Fibroblast of lung (primary cell): Measurements from ENCODE around the gene ZNF385D. TPM values are rescaled to one million over a fixed set of nuclear protein-coding genes. Genes with fewer than 3 reads are reported as not detected.
A peak's percentile ranks its signal among the peaks of the same experiment; 100 is the strongest.

Experiments used
- DNase-seq, 2 donors: peaks; one replicate each; pipeline versions ENCODE4 v3.0.0 to v3.0.0-alpha.2; 2010; ENCODE audit warnings: low read depth in 2 of 2
- H2AFZ ChIP-seq: 2 replicates; pipeline ENCODE4 v1.5.1; 2012; ENCODE audit warnings: low read length, control low read depth, inconsistent platforms
- H3K27ac ChIP-seq: 2 replicates; pipeline ENCODE4 v1.5.1; 2011; ENCODE audit warnings: low read length, control low read depth; ENCODE audit not compliant: insufficient read depth
- H3K27me3 ChIP-seq: 2 replicates; pipeline ENCODE4 v1.5.1; 2011; ENCODE audit warnings: mild to moderate bottlenecking, low read length; ENCODE audit not compliant: control insufficient read depth, insufficient read depth
- H3K36me3 ChIP-seq: 2 replicates; pipeline ENCODE4 v1.5.1; 2011; ENCODE audit warnings: low read length; ENCODE audit not compliant: control insufficient read depth, insufficient read depth
- H3K4me1 ChIP-seq: 2 replicates; pipeline ENCODE4 v1.5.1; 2011; ENCODE audit warnings: low read length; ENCODE audit not compliant: control insufficient read depth, insufficient read depth; ENCODE audit errors: extremely low read depth
- H3K4me2 ChIP-seq: 2 replicates; pipeline ENCODE4 v1.5.1; 2011; ENCODE audit warnings: low read length, control low read depth; ENCODE audit not compliant: insufficient read depth; ENCODE audit errors: extremely low read depth
- H3K4me3 ChIP-seq, 4 experiments: fragments of 200-600 bp in 1 of 4; sonication (generic) in 1 of 4; replicated peaks in 1 of 4; 2 replicates each; pipeline ENCODE4 v1.5.1; 2011 to 2016; ENCODE audit warnings: low read length in 4 of 4, low read depth in 3 of 4, mild to moderate bottlenecking in 3 of 4, control low read depth in 2 of 4, inconsistent platforms in 1 of 4, mixed read lengths in 1 of 4; ENCODE audit not compliant: insufficient read depth in 1 of 4; ENCODE audit errors: control extremely low read depth in 1 of 4
- H3K79me2 ChIP-seq: 2 replicates; pipeline ENCODE4 v1.5.1; 2012; ENCODE audit warnings: mild to moderate bottlenecking, low read length, inconsistent platforms; ENCODE audit not compliant: control insufficient read depth, insufficient read depth
- H3K9ac ChIP-seq: 2 replicates; pipeline ENCODE4 v1.5.1; 2011; ENCODE audit warnings: mild to moderate bottlenecking, low read length, control low read depth; ENCODE audit not compliant: insufficient read depth
- H3K9me3 ChIP-seq: 2 replicates; pipeline ENCODE4 v1.5.1; 2012; ENCODE audit warnings: low read depth, low read length; ENCODE audit not compliant: control insufficient read depth, insufficient read depth
- H4K20me1 ChIP-seq: 2 replicates; pipeline ENCODE4 v1.5.1; 2011; ENCODE audit warnings: low read length; ENCODE audit not compliant: control insufficient read depth, insufficient read depth; ENCODE audit errors: extremely low read depth
- CTCF ChIP-seq, 2 donors: IDR thresholded peaks in 1 of 2; conservative IDR thresholded peaks in 1 of 2; 1 replicate in 1 of 2; 2 replicates in 1 of 2; pipeline ENCODE4 v1.5.1; 2011 to 2012; ENCODE audit warnings: low read length in 2 of 2, control low read depth in 1 of 2, inconsistent platforms in 1 of 2, low read depth in 1 of 2, mild to moderate bottlenecking in 1 of 2
- EZH2 ChIP-seq: IDR thresholded peaks from 2 replicates; pipeline ENCODE4 v1.5.1; 2012; ENCODE audit warnings: low read length, control low read depth, mild to moderate bottlenecking; ENCODE audit errors: missing control alignments
- polyA plus RNA-seq, 2 donors: library from polyadenylated mRNA; depleted of rRNA in 1 of 2; stranded (reverse) in 1 of 2; unstranded in 1 of 2; fragments of >200 nt; gene quantifications; 2 replicates each; pipeline ENCODE4 v1.2.1, GENCODE V29; 2011 to 2012; ENCODE audit warnings: missing spikeins in 1 of 2
- total RNA-seq: library from RNA; depleted of rRNA; stranded (reverse); fragments of >200 nt; gene quantifications from 2 replicates; pipeline ENCODE4 v1.2.1, GENCODE V29; 2014

The ZNF385D gene
- total and polyA plus RNA-seq, 2 donors (not counting 1 experiment from before 2014, with no cell fraction given) = 0.83 to 1.9 TPM

GRCh38 chr3:21750080-21750696 is 822 bp downstream of the ZNF385D start:
- H3K9me3 ChIP-seq = no peaks in the 10 kb centered on the region
- peak overlapping the region; percentile 73 for H2AFZ ChIP-seq
- H3K4me1 ChIP-seq = no peaks in the 10 kb centered on the region
- no peaks in the 10 kb centered on the region for H4K20me1 ChIP-seq
- peak; percentile 41 to 73 for DNase-seq
- H3K9ac ChIP-seq = no peak overlapping the region
- peak overlapping the region; percentile 56 to 88 (median 64) for H3K4me3 ChIP-seq
- peaks cover 2% of the 10 kb centered on the region for H3K79me2 ChIP-seq
- peak overlapping the region; percentile 4 for H3K27ac ChIP-seq
- TF ChIP-seq EZH2 (no peak), CTCF (conservative IDR thresholded peaks at IDR 0.05 in 1 of 2, IDR thresholded peaks at IDR 0.05 in 1 of 2; ENCODE audit: low read depth in 1 of 2, low read length in 2 of 2) (no peak)
- no peaks in the 10 kb centered on the region for H3K36me3 ChIP-seq
- peak overlapping the region; percentile 89 for H3K4me2 ChIP-seq
- H3K27me3 ChIP-seq = no peaks in the 10 kb centered on the region

- H3K27me3 ChIP-seq = no peaks in the 10 kb centered on the region
- H3K4me3 ChIP-seq = peak overlapping the region in 1 of 4 experiments; percentile 88
- peaks cover 2% of the 10 kb centered on the region for H3K79me2 ChIP-seq
- no peaks in the 10 kb centered on the region for H4K20me1 ChIP-seq
- peak; percentile 16 to 42 for DNase-seq
- no peak overlapping the region for H2AFZ ChIP-seq
- H3K9ac ChIP-seq = no peak overlapping the region
- TF ChIP-seq EZH2 (no peak), CTCF (conservative IDR thresholded peaks at IDR 0.05 in 1 of 2, IDR thresholded peaks at IDR 0.05 in 1 of 2; ENCODE audit: low read depth in 1 of 2, low read length in 2 of 2) (no peak)
- peak overlapping the region; percentile 2 for H3K4me2 ChIP-seq
- H3K27ac ChIP-seq = no peak overlapping the region
- no peaks in the 10 kb centered on the region for H3K9me3 ChIP-seq
- no peaks in the 10 kb centered on the region for H3K36me3 ChIP-seq
- no peaks in the 10 kb centered on the region for H3K4me1 ChIP-seq
These were observed 2.9 kb downstream of the ZNF385D start for GRCh38 chr3:21747966-21748555.

- Histone ChIP-seq H3K27me3 (no peaks in the 10 kb centered on the region), H3K4me2 (no peak overlapping the region)
- no peak for TF ChIP-seq EZH2
- no peak for TF ChIP-seq CTCF (conservative IDR thresholded peaks at IDR 0.05 in 1 of 2, IDR thresholded peaks at IDR 0.05 in 1 of 2; ENCODE audit: low read depth in 1 of 2, low read length in 2 of 2)
These were observed 3.6 kb downstream of the ZNF385D start for GRCh38 chr3:21747376-21747775.

More at GRCh38 chr3:21747376-21747775, 3.6 kb downstream of the ZNF385D start:
- no peaks in the 10 kb centered on the region for H4K20me1 ChIP-seq
- H3K27ac ChIP-seq = no peak overlapping the region
- H3K9me3 ChIP-seq = no peaks in the 10 kb centered on the region
- H2AFZ ChIP-seq = no peak overlapping the region
- no peak overlapping the region for H3K4me3 ChIP-seq
- peaks cover 2% of the 10 kb centered on the region for H3K79me2 ChIP-seq
- H3K36me3 ChIP-seq = no peaks in the 10 kb centered on the region
- H3K4me1 ChIP-seq = no peaks in the 10 kb centered on the region
- H3K9ac ChIP-seq = no peak overlapping the region
- DNase-seq = peak; percentile 19 to 62
